ENCODE data around the gene SLC25A23.

DNA sequence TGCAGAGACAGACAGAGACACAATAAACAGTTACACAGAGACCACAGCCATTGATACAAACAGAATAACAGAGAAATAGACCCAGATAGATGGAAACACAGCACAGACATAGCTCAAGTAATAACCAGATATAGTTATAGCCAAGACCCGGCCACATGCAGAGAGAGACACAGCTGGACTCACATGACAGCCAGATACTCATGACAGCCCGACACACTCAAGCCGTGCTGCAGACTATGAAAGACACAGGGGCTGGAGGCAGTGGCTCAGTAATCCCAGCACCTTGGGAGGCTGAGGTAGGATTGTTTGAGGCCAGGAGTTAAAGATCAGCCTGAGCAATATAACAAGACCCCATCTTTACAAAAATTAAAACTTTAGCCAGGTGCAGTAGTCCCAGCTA, 23.6 kb upstream of the SLC25A23 start:
- TF ChIP-seq, protein P1, sequence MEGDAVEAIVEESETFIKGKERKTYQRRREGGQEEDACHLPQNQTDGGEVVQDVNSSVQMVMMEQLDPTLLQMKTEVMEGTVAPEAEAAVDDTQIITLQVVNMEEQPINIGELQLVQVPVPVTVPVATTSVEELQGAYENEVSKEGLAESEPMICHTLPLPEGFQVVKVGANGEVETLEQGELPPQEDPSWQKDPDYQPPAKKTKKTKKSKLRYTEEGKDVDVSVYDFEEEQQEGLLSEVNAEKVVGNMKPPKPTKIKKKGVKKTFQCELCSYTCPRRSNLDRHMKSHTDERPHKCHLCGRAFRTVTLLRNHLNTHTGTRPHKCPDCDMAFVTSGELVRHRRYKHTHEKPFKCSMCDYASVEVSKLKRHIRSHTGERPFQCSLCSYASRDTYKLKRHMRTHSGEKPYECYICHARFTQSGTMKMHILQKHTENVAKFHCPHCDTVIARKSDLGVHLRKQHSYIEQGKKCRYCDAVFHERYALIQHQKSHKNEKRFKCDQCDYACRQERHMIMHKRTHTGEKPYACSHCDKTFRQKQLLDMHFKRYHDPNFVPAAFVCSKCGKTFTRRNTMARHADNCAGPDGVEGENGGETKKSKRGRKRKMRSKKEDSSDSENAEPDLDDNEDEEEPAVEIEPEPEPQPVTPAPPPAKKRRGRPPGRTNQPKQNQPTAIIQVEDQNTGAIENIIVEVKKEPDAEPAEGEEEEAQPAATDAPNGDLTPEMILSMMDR (IDR thresholded peaks at IDR 0.05), result no peak
- TF ChIP-seq EZH2 (IDR thresholded peaks at IDR 0.05; ENCODE audit: borderline replicate concordance, insufficient read depth, low read depth, low read length, poor library complexity, severe bottlenecking), result no peak

Data from B cell (primary cell).